Measurements from ENCODE around the gene CFAP77. TPM values are rescaled to one million over a fixed set of nuclear protein-coding genes. Genes with fewer than 3 reads are reported as not detected.
A peak's percentile ranks its signal among the peaks of the same experiment; 100 is the strongest.

CFAP77 gene
- total RNA-seq, 1 donor, result under 0.01 TPM

- no peak overlapping the region for H3K4me3 ChIP-seq (ENCODE audit: low read depth, low read length)
- TF ChIP-seq CTCF (IDR thresholded peaks at IDR 0.05; ENCODE audit: insufficient read depth, low read depth, low read length), result no peak
- DNase-seq (ENCODE audit: low read depth), result no peak
Observed at GRCh38 chr9:132575811-132576210, 165.8 kb downstream of the CFAP77 start.

- H3K4me3 ChIP-seq (ENCODE audit: low read depth, low read length), result no peak overlapping the region
- TF ChIP-seq CTCF (IDR thresholded peaks at IDR 0.05; ENCODE audit: insufficient read depth, low read depth, low read length), result no peak
- no peak for DNase-seq (ENCODE audit: low read depth)
Observed at GRCh38 chr9:132577119-132577518, 167.1 kb downstream of the CFAP77 start.

- H3K4me3 ChIP-seq (ENCODE audit: low read depth, low read length), result no peak overlapping the region
- TF ChIP-seq CTCF (IDR thresholded peaks at IDR 0.05; ENCODE audit: insufficient read depth, low read depth, low read length), result no peak
- no peak for DNase-seq (ENCODE audit: low read depth)
Observed at GRCh38 chr9:132578367-132578932, 168.4 kb downstream of the CFAP77 start.

- no peak for TF ChIP-seq CTCF (IDR thresholded peaks at IDR 0.05; ENCODE audit: insufficient read depth, low read depth, low read length)
- H3K4me3 ChIP-seq (ENCODE audit: low read depth, low read length), result no peak overlapping the region
- no peak for DNase-seq (ENCODE audit: low read depth)
Observed at GRCh38 chr9:132579427-132579798, 169.4 kb downstream of the CFAP77 start.

- H3K4me3 ChIP-seq (ENCODE audit: low read depth, low read length), result peak within 1 kb of the TSS; percentile 51
- DNase-seq (ENCODE audit: low read depth), result no peak
- no peak for TF ChIP-seq CTCF (IDR thresholded peaks at IDR 0.05; ENCODE audit: insufficient read depth, low read depth, low read length)
Observed at GRCh38 chr9:132582276-132582785, 172.3 kb downstream of the CFAP77 start, which contains the start of gene BARHL1. Gene BARHL1 (plus strand): TSS chr9:132582606. CDS start chr9:132582798, 192 bp downstream.

- no peak for TF ChIP-seq CTCF (IDR thresholded peaks at IDR 0.05; ENCODE audit: insufficient read depth, low read depth, low read length)
- no peak for DNase-seq (ENCODE audit: low read depth)
- no peak overlapping the region for H3K4me3 ChIP-seq (ENCODE audit: low read depth, low read length)
Observed at GRCh38 chr9:132582786-132583583, 173.0 kb downstream of the CFAP77 start.

Data from fibroblast of villous mesenchyme (primary cell).